Esophagus squamous epithelium (tissue), 5 donors: ENCODE results near the gene EIF3I. TPM values are rescaled to one million over a fixed set of nuclear protein-coding genes. Genes with fewer than 3 reads are reported as not detected.
A peak's percentile ranks its signal among the peaks of the same experiment; 100 is the strongest.

ENCODE experiments used
- DNase-seq: peaks from one replicate; lab custom pipeline; 2025; lab: John Stamatoyannopoulos, UW
- H3K27ac ChIP-seq, 4 donors: fragments of 200-600 bp; sonication (generic); one replicate each; pipeline ENCODE4 v1.5.1; 2016 to 2019; ENCODE audit warnings: mild to moderate bottlenecking in 1 of 4
- H3K27me3 ChIP-seq, 4 donors: fragments of 200-600 bp; sonication (generic); 1 replicate in 3 of 4; 2 replicates in 1 of 4; pipeline versions ENCODE4 v1.5.1 to v1.6.0; 2017 to 2021; ENCODE audit warnings: antibody characterized with exemption in 1 of 4
- H3K36me3 ChIP-seq, 3 donors: fragments of 200-600 bp; sonication (generic); one replicate each; pipeline ENCODE4 v1.5.1; 2016 to 2019
- H3K4me1 ChIP-seq, 3 donors: fragments of 200-600 bp; sonication (generic); one replicate each; pipeline ENCODE4 v1.5.1; 2017 to 2019
- H3K4me3 ChIP-seq, 4 donors: fragments of 200-600 bp; sonication (generic); 1 replicate in 3 of 4; 2 replicates in 1 of 4; pipeline ENCODE4 v1.5.1; 2016 to 2019; ENCODE audit warnings: mild to moderate bottlenecking in 2 of 4, moderate library complexity in 1 of 4
- H3K9me3 ChIP-seq, 3 donors: fragments of 200-600 bp; sonication (generic); one replicate each; pipeline ENCODE4 v1.5.1; 2016 to 2019
- POLR2A ChIP-seq, 4 donors: fragments of 450-650 bp; IDR thresholded peaks; one replicate each; pipeline ENCODE4 v1.6.1; 2017; ENCODE audit warnings: antibody characterized with exemption in 4 of 4, mild to moderate bottlenecking in 4 of 4, moderate library complexity in 3 of 4
- WGBS, 2 donors: methylation state at CpG; one replicate each; pipeline ENCODE4 v1.1.5; 2018; 5-methylcytosine and 5-hydroxymethylcytosine counted together
- intact Hi-C: fragments of 100-400 bp; cut with DNase I; formaldehyde crosslinking; loops from one replicate; pipeline ENCODE4 v1.15.0; 2022
- total RNA-seq, 4 donors: library from RNA; depleted of rRNA; stranded (reverse); fragments of >200 nt; gene quantifications; one replicate each; pipeline ENCODE4 v1.1.0, GENCODE V29; 2016
- TF ChIP-seq, protein P1 (sequence below), 6 experiments: fragments of 450-650 bp in 4 of 6; fragments of 200-600 bp in 2 of 6; sonication (generic) in 2 of 6; IDR thresholded peaks; one replicate each; pipeline ENCODE4 v1.5.1; 2016 to 2019; ENCODE audit warnings: antibody characterized with exemption in 6 of 6, mild to moderate bottlenecking in 4 of 6, moderate library complexity in 4 of 6
- donor health status: DM: yes; HTN: yes; CAD: no.

EIF3I gene
- total RNA-seq, 4 donors from 2014 or later, result 143 to 220 (median 202) TPM

GRCh38 chr1:32263744-32264143 is 41.5 kb downstream of the EIF3I start:
- intact Hi-C loops, result no loop called here
- 74 to 81% methylated on average over 4 of the region's 4 CpGs for WGBS, 2 donors
- Histone ChIP-seq H3K9me3 (no peaks in the 10 kb centered on the region), H3K27me3 (no peaks in the 10 kb centered on the region), H3K36me3 (no peaks in the 10 kb centered on the region), H3K27ac (no peak overlapping the region), H3K4me1 (peaks cover 0 to 10% (median 0%) of the 10 kb centered on the region in 3 donors), H3K4me3 (no peak overlapping the region)
- no peak for DNase-seq
- TF ChIP-seq POLR2A (IDR thresholded peaks at IDR 0.05), result no peak
- TF ChIP-seq, protein P1, sequence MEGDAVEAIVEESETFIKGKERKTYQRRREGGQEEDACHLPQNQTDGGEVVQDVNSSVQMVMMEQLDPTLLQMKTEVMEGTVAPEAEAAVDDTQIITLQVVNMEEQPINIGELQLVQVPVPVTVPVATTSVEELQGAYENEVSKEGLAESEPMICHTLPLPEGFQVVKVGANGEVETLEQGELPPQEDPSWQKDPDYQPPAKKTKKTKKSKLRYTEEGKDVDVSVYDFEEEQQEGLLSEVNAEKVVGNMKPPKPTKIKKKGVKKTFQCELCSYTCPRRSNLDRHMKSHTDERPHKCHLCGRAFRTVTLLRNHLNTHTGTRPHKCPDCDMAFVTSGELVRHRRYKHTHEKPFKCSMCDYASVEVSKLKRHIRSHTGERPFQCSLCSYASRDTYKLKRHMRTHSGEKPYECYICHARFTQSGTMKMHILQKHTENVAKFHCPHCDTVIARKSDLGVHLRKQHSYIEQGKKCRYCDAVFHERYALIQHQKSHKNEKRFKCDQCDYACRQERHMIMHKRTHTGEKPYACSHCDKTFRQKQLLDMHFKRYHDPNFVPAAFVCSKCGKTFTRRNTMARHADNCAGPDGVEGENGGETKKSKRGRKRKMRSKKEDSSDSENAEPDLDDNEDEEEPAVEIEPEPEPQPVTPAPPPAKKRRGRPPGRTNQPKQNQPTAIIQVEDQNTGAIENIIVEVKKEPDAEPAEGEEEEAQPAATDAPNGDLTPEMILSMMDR (IDR thresholded peaks at IDR 0.05), result no peak

GRCh38 chr1:32265846-32266245 is 43.6 kb downstream of the EIF3I start:
- Histone ChIP-seq H3K9me3 (no peaks in the 10 kb centered on the region), H3K27me3 (no peaks in the 10 kb centered on the region), H3K4me1 (peaks cover 0 to 10% (median 0%) of the 10 kb centered on the region in 3 donors), H3K27ac (no peak overlapping the region), H3K4me3 (no peak overlapping the region), H3K36me3 (no peaks in the 10 kb centered on the region)
- intact Hi-C loops, result no loop called here
- 82 to 86% methylated on average over 6 of the region's 9 CpGs for WGBS, 2 donors
- no peak for DNase-seq
- TF ChIP-seq POLR2A (IDR thresholded peaks at IDR 0.05), result no peak
- TF ChIP-seq, protein P1 (IDR thresholded peaks at IDR 0.05), result no peak

- H3K27ac ChIP-seq, result peak overlapping the region in 2 of 4 donors; percentile 25 to 28
- H3K36me3 ChIP-seq, result no peaks in the 10 kb centered on the region
- no peak for DNase-seq
- H3K4me3 ChIP-seq, result no peak overlapping the region
- intact Hi-C loops, result no loop called here
- whole genome bisulfite sequencing, 2 donors, result 39 to 78% methylated on average over 2 to 7 of the region's 7 CpGs
- no peaks in the 10 kb centered on the region for H3K27me3 ChIP-seq
- H3K4me1 ChIP-seq, result peaks cover 0 to 10% (median 0%) of the 10 kb centered on the region in 3 donors
- H3K9me3 ChIP-seq, result no peaks in the 10 kb centered on the region
- TF ChIP-seq, protein P1 (IDR thresholded peaks at IDR 0.05), result no peak
- no peak for TF ChIP-seq POLR2A (IDR thresholded peaks at IDR 0.05)
These were observed 44.8 kb downstream of the EIF3I start for GRCh38 chr1:32266921-32267591.

DNA sequence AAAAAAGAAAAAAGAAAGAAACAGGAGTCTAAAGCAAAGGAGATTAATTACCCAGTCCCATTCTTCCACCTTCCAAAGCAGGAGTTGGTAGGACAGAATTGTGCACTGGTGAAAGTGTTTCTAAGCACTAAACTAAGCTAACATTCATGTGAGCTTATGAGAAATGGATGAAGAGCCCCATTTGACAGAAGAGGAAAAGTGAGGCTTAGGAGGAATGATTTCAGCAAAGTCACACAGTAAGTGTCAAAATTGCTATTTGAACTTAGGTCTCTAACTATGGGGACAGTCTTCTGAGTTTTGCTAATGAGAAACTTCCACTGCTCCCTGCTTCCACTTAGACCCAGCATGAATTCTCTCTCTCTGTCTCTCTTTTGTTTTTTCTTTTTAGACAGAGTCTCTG is 47.5 kb downstream of the EIF3I start:
- intact Hi-C loops, result no loop called here
- Histone ChIP-seq H3K4me3 (no peak overlapping the region), H3K36me3 (no peaks in the 10 kb centered on the region), H3K4me1 (peaks cover 0 to 13% (median 0%) of the 10 kb centered on the region in 3 donors), H3K27me3 (peaks cover 0 to 22% (median 0%) of the 10 kb centered on the region in 4 donors), H3K27ac (no peak overlapping the region), H3K9me3 (no peaks in the 10 kb centered on the region)
- DNase-seq, result no peak
- no peak for TF ChIP-seq POLR2A (IDR thresholded peaks at IDR 0.05)
- TF ChIP-seq, protein P1 (IDR thresholded peaks at IDR 0.05), result no peak

DNA sequence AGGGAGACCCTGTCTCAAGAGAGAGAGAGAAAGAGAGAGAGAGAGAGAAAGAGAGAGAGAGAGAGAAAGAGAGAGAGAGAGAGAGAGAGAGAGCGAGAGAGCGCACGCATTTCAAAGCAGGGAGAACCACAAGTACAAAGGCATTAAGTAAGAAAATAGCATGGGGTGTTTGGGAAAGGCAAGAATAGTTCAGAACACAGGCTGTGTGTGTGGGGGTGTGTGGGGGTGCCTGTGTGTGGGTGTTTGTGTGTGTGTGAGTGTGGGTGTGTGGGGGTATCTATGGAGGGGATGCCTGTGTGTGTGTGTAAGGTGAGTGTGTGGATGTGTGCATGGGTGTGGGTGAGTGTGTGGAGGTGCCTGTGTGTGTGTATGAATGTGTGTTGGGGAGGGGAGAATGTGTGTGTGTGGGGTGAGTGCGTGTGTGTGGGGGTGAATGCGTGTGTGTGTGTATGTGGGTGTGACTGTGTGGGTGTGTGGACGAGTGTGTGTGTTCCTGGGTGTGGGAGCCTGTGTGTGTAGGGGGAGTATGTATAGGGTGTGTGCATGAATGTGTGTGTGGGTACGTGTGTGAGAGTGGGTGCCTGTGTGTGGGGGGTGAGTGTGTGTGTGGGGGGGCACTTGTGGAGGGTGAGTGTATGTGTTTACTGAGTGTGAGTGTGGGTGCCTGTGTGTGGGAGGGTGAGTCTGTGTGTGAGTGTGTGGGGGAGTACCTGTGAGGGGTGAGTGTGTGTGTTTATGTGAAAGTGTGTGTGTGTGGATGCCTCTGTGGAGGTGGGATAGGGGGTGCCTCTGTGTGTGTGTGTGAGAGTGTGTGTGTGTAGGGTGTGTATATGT is 50.6 kb downstream of the EIF3I start:
- Histone ChIP-seq H3K4me3 (no peak overlapping the region), H3K36me3 (no peaks in the 10 kb centered on the region), H3K9me3 (no peaks in the 10 kb centered on the region), H3K4me1 (peaks cover 0 to 13% (median 0%) of the 10 kb centered on the region in 3 donors), H3K27me3 (peaks cover 0 to 43% (median 4%) of the 10 kb centered on the region in 4 donors), H3K27ac (no peak overlapping the region)
- 63 to 70% methylated on average over 7 of the region's 7 CpGs for WGBS, 2 donors
- TF ChIP-seq, protein P1 (IDR thresholded peaks at IDR 0.05), result peak in 1 of 6 experiments; percentile 33
- no peak for TF ChIP-seq POLR2A (IDR thresholded peaks at IDR 0.05)
- no peak for DNase-seq
- intact Hi-C loops, result no loop called here
